ENCODE results near the gene CRNN.

- TF ChIP-seq CTCF (IDR thresholded peaks at IDR 0.05) = no peak
- no peak for TF ChIP-seq POLR2A (IDR thresholded peaks at IDR 0.05)
Measured at GRCh38 chr1:152374451-152374850, 39.6 kb downstream of the CRNN start.
